Effector memory CD8-positive, alpha-beta T cell (primary cell): ENCODE results near the gene ZFP82.

Experiments
- ATAC-seq: fragments of 150-1000 bp; cut with Tn5 transposase; replicated peaks from 2 replicates; pipeline ENCODE4 v1.10.0; 2021; ENCODE audit warnings: mild to moderate bottlenecking, moderate library complexity
- DNase-seq, 3 experiments: peaks; one replicate each; pipeline ENCODE4 v3.0.0; 2021
- H3K27ac Mint-ChIP-seq, 2 donors: one replicate each; pipeline ENCODE4 v1.8.0; 2022; ENCODE audit warnings: mild to moderate bottlenecking in 2 of 2, mixed read lengths in 2 of 2, moderate library complexity in 2 of 2
- H3K27me3 Mint-ChIP-seq, 2 donors: one replicate each; pipeline ENCODE4 v1.8.0; 2022; ENCODE audit warnings: mixed read lengths in 2 of 2
- H3K36me3 Mint-ChIP-seq: one replicate; pipeline ENCODE4 v1.8.0; 2022; ENCODE audit warnings: mild to moderate bottlenecking, moderate library complexity, mixed read lengths; ENCODE audit not compliant: insufficient read depth
- H3K4me1 Mint-ChIP-seq, 2 donors: one replicate each; pipeline ENCODE4 v1.8.0; 2022; ENCODE audit warnings: low read depth in 2 of 2, mixed read lengths in 2 of 2
- H3K4me3 Mint-ChIP-seq, 2 donors: one replicate each; pipeline ENCODE4 v1.8.0; 2022; ENCODE audit warnings: mild to moderate bottlenecking in 2 of 2, mixed read lengths in 2 of 2, moderate library complexity in 2 of 2
- H3K9me3 Mint-ChIP-seq, 2 donors: one replicate each; pipeline ENCODE4 v1.8.0; 2022; ENCODE audit warnings: mixed read lengths in 2 of 2
- total RNA-seq, 9 experiments: gene quantifications; one replicate each; lab custom pipeline; 2026; lab: John Stamatoyannopoulos, UW

ZFP82 gene
- 3.4 to 26.9 (median 17.5) reads per million in 9 experiments for total RNA-seq

- DNase-seq, result peak; percentile 62 to 71 (median 67)
- peak; percentile 88 for ATAC-seq
- H3K9me3 Mint-ChIP-seq, result no peaks in the 10 kb centered on the region
- peaks cover 16% of the 10 kb centered on the region for H3K36me3 Mint-ChIP-seq
- H3K27me3 Mint-ChIP-seq, result peaks cover 16 to 26% of the 10 kb centered on the region in 2 donors
- peak within 1 kb of the TSS; percentile 98 to 99 for H3K4me3 Mint-ChIP-seq
- peak within 1 kb of the TSS; percentile 98 to 99 for H3K27ac Mint-ChIP-seq
- peaks cover 16 to 25% of the 10 kb centered on the region in 2 donors for H3K4me1 Mint-ChIP-seq
These were observed at the start of gene ZFP82 for GRCh38 chr19:36418287-36419001. TSS of gene ZFP82 (minus strand) at chr19:36418644. CDS start at chr19:36409789, 8,855 bp downstream.

GRCh38 chr19:36460046-36460445, 41.6 kb upstream of the ZFP82 start:
- ATAC-seq, result no peak
- H3K36me3 Mint-ChIP-seq, result peaks cover 10% of the 10 kb centered on the region
- H3K27ac Mint-ChIP-seq, result no peak overlapping the region

GRCh38 chr19:36456831-36457230, 38.4 kb upstream of the ZFP82 start:
- H3K36me3 Mint-ChIP-seq, result peaks cover 11% of the 10 kb centered on the region

More at GRCh38 chr19:36460046-36460445, 41.6 kb upstream of the ZFP82 start:
- H3K27me3 Mint-ChIP-seq, result no peaks in the 10 kb centered on the region
- H3K9me3 Mint-ChIP-seq, result peaks cover 0 to 10% of the 10 kb centered on the region in 2 donors
- no peak overlapping the region for H3K4me3 Mint-ChIP-seq
- no peak for DNase-seq
- no peaks in the 10 kb centered on the region for H3K4me1 Mint-ChIP-seq

GRCh38 chr19:36449059-36449670, 30.7 kb upstream of the ZFP82 start:
- ATAC-seq (no peak), DNase-seq (no peak)
- H3K4me3 Mint-ChIP-seq, result no peak overlapping the region
- peaks cover 17% of the 10 kb centered on the region for H3K36me3 Mint-ChIP-seq
- no peaks in the 10 kb centered on the region for H3K4me1 Mint-ChIP-seq
- H3K27ac Mint-ChIP-seq, result no peak overlapping the region
- H3K27me3 Mint-ChIP-seq, result no peaks in the 10 kb centered on the region
- H3K9me3 Mint-ChIP-seq, result peaks cover 4% of the 10 kb centered on the region in 2 donors

More at GRCh38 chr19:36456831-36457230, 38.4 kb upstream of the ZFP82 start:
- Mint-ChIP-seq H3K27ac (no peak overlapping the region), H3K27me3 (no peaks in the 10 kb centered on the region), H3K4me1 (no peaks in the 10 kb centered on the region), H3K4me3 (no peak overlapping the region), H3K9me3 (peaks cover 4 to 23% of the 10 kb centered on the region in 2 donors)
- ATAC-seq (no peak), DNase-seq (no peak)

- Mint-ChIP-seq H3K27ac (no peak overlapping the region), H3K9me3 (peaks cover 2 to 15% of the 10 kb centered on the region in 2 donors)
- no peak for DNase-seq
These were observed 22.9 kb upstream of the ZFP82 start for GRCh38 chr19:36441339-36441738.

GRCh38 chr19:36436531-36436930, 18.1 kb upstream of the ZFP82 start:
- Mint-ChIP-seq H3K4me3 (no peak overlapping the region), H3K27me3 (no peaks in the 10 kb centered on the region), H3K36me3 (no peaks in the 10 kb centered on the region), H3K9me3 (peaks cover 6 to 36% of the 10 kb centered on the region in 2 donors), H3K4me1 (no peaks in the 10 kb centered on the region), H3K27ac (no peak overlapping the region)
- DNase-seq, result no peak
- ATAC-seq, result no peak

More at GRCh38 chr19:36441339-36441738, 22.9 kb upstream of the ZFP82 start:
- Mint-ChIP-seq H3K27me3 (no peaks in the 10 kb centered on the region), H3K36me3 (no peaks in the 10 kb centered on the region), H3K4me3 (no peak overlapping the region), H3K4me1 (no peaks in the 10 kb centered on the region)
- no peak for ATAC-seq

GRCh38 chr19:36423925-36424324, 5.5 kb upstream of the ZFP82 start:
- Mint-ChIP-seq H3K9me3 (peaks cover 1 to 8% of the 10 kb centered on the region in 2 donors), H3K4me1 (no peaks in the 10 kb centered on the region), H3K4me3 (no peak overlapping the region), H3K36me3 (peaks cover 3% of the 10 kb centered on the region), H3K27me3 (peaks cover 16 to 52% of the 10 kb centered on the region in 2 donors), H3K27ac (no peak overlapping the region)
- ATAC-seq, result no peak
- DNase-seq, result no peak

- DNase-seq (no peak), ATAC-seq (no peak)
- Mint-ChIP-seq H3K27me3 (peaks cover 16 to 46% of the 10 kb centered on the region in 2 donors), H3K27ac (no peak overlapping the region), H3K4me3 (peak overlapping the region in 1 of 2 donors; percentile 4), H3K4me1 (peaks cover 16% of the 10 kb centered on the region in 2 donors), H3K9me3 (peaks cover 1 to 3% of the 10 kb centered on the region in 2 donors), H3K36me3 (peaks cover 16% of the 10 kb centered on the region)
These were observed 3.5 kb upstream of the ZFP82 start for GRCh38 chr19:36421749-36422481.

- H3K27ac Mint-ChIP-seq, result no peak overlapping the region
- H3K9me3 Mint-ChIP-seq, result no peaks in the 10 kb centered on the region
- ATAC-seq (no peak), DNase-seq (no peak)
- H3K4me3 Mint-ChIP-seq, result peak overlapping the region in 1 of 2 donors; percentile 34
- peaks cover 16 to 19% of the 10 kb centered on the region in 2 donors for H3K4me1 Mint-ChIP-seq
- peaks cover 16 to 38% of the 10 kb centered on the region in 2 donors for H3K27me3 Mint-ChIP-seq
- peaks cover 16% of the 10 kb centered on the region for H3K36me3 Mint-ChIP-seq
These were observed 2.7 kb upstream of the ZFP82 start for GRCh38 chr19:36420961-36421748.

GRCh38 chr19:36417752-36418286, 625 bp downstream of the ZFP82 start:
- DNase-seq (no peak), ATAC-seq (no peak)
- Mint-ChIP-seq H3K27me3 (peaks cover 16 to 25% of the 10 kb centered on the region in 2 donors), H3K27ac (peak overlapping the region; percentile 98 to 99), H3K9me3 (no peaks in the 10 kb centered on the region), H3K36me3 (peaks cover 16% of the 10 kb centered on the region), H3K4me1 (peaks cover 16 to 25% of the 10 kb centered on the region in 2 donors), H3K4me3 (peak overlapping the region; percentile 98 to 99)

GRCh38 chr19:36409841-36410240, 8.6 kb downstream of the ZFP82 start:
- H3K36me3 Mint-ChIP-seq, result peaks cover 47% of the 10 kb centered on the region
- H3K27ac Mint-ChIP-seq, result no peak overlapping the region
- H3K4me1 Mint-ChIP-seq, result peaks cover 0 to 17% of the 10 kb centered on the region in 2 donors
- ATAC-seq (no peak), DNase-seq (no peak)
- peaks cover 2 to 8% of the 10 kb centered on the region in 2 donors for H3K9me3 Mint-ChIP-seq
- no peaks in the 10 kb centered on the region for H3K27me3 Mint-ChIP-seq
- no peak overlapping the region for H3K4me3 Mint-ChIP-seq

- H3K4me3 Mint-ChIP-seq, result no peak overlapping the region
- H3K27me3 Mint-ChIP-seq, result no peaks in the 10 kb centered on the region
- DNase-seq (no peak), ATAC-seq (no peak)
- H3K27ac Mint-ChIP-seq, result no peak overlapping the region
- H3K4me1 Mint-ChIP-seq, result peaks cover 0 to 21% of the 10 kb centered on the region in 2 donors
- H3K9me3 Mint-ChIP-seq, result peaks cover 2 to 8% of the 10 kb centered on the region in 2 donors
- peaks cover 56% of the 10 kb centered on the region for H3K36me3 Mint-ChIP-seq
These were observed 10.3 kb downstream of the ZFP82 start for GRCh38 chr19:36408101-36408500.
